ENCODE measurements around the gene PKDCC.
"Not testable (repeated sequence)": the region's sequence is repeated elsewhere in the genome, so short reads cannot be mapped to it uniquely, and the experiment has no call there.

PKDCC gene

DNA sequence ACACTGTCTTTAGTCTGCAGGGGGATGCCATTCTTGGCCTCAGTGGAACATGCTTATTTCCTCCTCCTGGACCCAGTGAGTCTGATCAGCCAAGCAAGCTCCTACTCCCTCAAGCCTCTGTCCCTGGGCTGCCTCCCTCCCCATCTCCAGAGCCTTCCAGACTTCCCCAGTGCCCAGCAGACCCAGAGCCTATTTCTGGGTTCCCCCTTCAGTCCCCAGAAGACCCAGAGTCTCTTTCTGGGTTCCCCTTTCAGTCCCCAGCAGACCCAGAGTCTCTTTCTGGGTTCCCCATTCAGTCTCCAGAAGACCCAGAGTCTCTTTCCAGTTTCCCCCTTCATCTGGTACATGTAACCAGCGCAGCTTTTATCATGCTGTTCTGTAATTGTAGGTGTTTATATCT is 17.0 kb upstream of the PKDCC start:
- DNase-seq: no peak

GRCh38 chr2:42031281-42032223 is 16.3 kb upstream of the PKDCC start:
- peak; percentile 57 for DNase-seq

- no peak for DNase-seq
These were observed 15.6 kb upstream of the PKDCC start for GRCh38 chr2:42032224-42032620.

DNA sequence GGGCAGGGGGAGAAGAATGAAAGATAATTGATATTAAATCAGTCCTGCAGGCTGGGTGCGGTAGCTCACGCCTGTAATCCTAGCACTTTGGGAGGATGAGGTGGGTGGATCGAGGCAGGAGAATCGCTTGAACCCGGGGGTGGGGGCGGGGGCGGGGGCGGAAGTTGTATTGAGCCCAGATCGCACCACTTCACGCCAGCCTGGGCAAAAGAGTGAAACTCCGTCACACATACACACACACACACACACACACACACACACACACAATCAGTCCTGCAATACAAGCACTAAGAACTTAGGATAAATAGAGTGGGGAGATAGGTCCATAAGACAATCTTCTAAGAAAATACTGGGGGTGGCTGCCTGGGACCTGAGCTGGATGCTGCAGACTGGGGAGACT is 15.1 kb upstream of the PKDCC start:
- no peak for DNase-seq

DNA sequence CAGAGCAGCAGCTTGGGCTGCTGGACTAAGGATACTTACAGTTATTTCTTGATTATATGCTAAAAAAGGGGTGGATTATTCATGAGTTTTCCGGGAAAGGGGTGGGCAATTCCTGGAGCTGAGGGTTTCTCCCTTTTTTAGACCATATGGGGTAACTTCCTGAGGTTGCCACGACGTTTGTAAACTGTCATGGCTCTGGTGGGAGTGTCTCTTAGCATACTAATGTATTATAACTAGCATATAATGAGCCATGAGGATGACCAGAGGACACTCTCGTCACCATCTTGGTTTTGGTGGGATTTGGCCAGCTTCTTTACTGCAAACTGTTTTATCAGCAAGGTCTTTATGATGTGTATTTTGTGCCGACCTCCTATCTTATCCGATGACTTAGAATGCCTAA is 13.7 kb upstream of the PKDCC start:
- not testable (repeated sequence) for DNase-seq

GRCh38 chr2:42035241-42035640 is 12.6 kb upstream of the PKDCC start:
- DNase-seq: peak; percentile 75

- DNase-seq: no peak
These were observed 11.4 kb upstream of the PKDCC start for GRCh38 chr2:42036413-42036812.

DNA sequence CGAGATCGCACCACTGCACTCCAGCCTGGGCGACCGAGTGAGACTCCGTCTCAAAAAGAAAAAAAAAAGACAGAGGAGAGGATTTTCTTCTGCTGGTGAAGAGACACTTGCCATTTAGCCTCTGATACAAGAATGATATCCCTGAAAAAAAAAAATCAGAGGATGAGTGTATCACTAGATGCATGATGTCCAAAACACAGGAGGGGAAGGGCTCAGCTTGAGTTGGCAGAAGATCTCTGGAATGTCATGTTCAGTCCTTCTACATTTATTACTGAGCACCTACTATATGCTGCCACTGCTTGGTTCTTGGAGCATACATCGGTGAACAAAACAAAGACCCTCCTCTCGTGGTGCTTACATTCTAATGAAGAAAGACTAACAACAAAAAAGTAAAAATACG is 10.9 kb upstream of the PKDCC start:
- DNase-seq: no peak

- no peak for DNase-seq
These were observed 7.1 kb upstream of the PKDCC start for GRCh38 chr2:42040643-42041278.

GRCh38 chr2:42041377-42042127 is 6.3 kb upstream of the PKDCC start:
- DNase-seq: no peak

- no peak for DNase-seq
These were observed 5.0 kb upstream of the PKDCC start for GRCh38 chr2:42042631-42043355.

GRCh38 chr2:42043789-42044394 is 3.9 kb upstream of the PKDCC start:
- no peak for DNase-seq

DNA sequence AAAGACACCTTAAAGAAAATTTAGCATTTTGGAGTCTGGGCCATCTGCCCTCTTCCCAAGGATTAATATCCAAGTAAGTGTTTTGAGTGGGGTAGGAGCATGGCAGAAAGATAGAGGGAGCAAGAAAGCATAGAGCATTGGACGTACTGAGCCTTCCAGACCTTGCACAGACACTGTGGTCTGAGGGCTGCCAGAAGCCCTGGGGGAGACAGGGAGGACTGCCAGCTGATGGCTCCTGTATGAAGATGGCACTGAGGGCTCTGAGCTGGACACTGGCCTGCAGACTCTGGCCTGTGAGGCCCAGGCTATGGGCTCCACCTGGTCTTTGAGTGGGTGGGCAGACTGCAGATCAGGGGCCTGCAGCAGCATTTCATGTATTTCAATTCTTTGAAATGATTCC is 2.9 kb upstream of the PKDCC start:
- no peak for DNase-seq

GRCh38 chr2:42045352-42045751 is 2.5 kb upstream of the PKDCC start:
- DNase-seq: no peak

DNA sequence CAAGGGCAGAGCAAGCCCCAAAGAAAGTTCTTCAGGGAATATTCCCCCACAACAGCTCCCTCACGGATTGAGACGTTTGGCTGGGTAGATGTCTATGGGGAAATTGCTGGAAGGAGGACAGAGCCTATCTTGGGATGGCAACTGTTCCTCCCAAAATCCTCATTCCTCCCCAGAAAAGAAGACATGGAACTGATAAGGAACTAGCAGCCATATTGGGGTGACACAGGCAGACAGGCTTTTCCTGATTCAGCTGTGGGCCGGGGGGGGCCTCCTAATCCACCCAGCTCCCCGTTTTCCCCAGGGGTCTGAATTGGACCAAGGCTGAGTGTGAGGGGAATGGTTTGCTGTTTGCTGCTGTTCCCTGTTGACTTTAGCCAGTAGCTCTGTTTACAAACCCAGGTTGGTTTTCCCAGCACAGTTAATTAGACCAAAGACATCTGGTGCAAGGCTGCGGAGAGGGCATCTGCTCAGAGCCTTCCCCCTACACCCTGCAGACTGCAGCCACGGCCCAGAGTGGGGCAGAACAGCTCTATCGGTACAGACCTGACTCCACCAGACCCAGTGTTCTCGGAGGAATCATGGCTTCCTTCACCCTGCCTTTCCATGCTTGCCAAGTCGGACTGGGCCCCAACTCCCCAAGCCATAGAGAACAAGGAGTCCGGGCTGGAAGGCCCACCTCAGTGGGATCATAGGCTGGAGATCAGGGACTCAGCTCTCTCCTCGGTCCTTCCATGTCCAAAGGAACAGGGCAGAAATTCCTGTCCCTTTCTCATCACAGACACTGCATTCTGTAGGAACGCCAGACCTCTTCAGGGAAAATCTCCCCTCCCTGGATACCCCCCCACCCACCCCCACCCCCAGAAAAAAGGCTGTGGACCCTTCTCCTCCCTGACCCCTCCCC is 1.7 kb upstream of the PKDCC start:
- no peak for DNase-seq

GRCh38 chr2:42046819-42047487 is 868 bp upstream of the PKDCC start:
- no peak for DNase-seq

GRCh38 chr2:42048299-42049220 is 739 bp downstream of the PKDCC start:
- DNase-seq: peak; percentile 46

- DNase-seq: no peak
These were observed 1.6 kb downstream of the PKDCC start for GRCh38 chr2:42049221-42050009.

Data from fibroblast of upper back skin (primary cell).